ENCODE results near the gene CACUL1. TPM values are rescaled to one million over a fixed set of nuclear protein-coding genes. Genes with fewer than 3 reads are reported as not detected.
A peak's percentile ranks its signal among the peaks of the same experiment; 100 is the strongest.

CACUL1 gene
- total RNA-seq, 1 donor from 2014 or later = 32.1 TPM

- Mint-ChIP-seq H3K27me3 (ENCODE audit: low read depth) (peaks cover 21% of the 10 kb centered on the region), H3K9me3 (ENCODE audit: low read depth) (no peaks in the 10 kb centered on the region), H3K36me3 (ENCODE audit: low read depth) (no peaks in the 10 kb centered on the region), H3K27ac (ENCODE audit: unreplicated experiment) (no peak overlapping the region), H3K4me3 (ENCODE audit: unreplicated experiment) (no peak overlapping the region), H3K4me1 (ENCODE audit: low read depth) (peaks cover 12% of the 10 kb centered on the region)
- DNase-seq (ENCODE audit: low spot score) = no peak
- no peak for TF ChIP-seq CTCF (IDR thresholded peaks at IDR 0.05)
Measured at GRCh38 chr10:118628397-118628796, 126.4 kb downstream of the CACUL1 start.

DNA sequence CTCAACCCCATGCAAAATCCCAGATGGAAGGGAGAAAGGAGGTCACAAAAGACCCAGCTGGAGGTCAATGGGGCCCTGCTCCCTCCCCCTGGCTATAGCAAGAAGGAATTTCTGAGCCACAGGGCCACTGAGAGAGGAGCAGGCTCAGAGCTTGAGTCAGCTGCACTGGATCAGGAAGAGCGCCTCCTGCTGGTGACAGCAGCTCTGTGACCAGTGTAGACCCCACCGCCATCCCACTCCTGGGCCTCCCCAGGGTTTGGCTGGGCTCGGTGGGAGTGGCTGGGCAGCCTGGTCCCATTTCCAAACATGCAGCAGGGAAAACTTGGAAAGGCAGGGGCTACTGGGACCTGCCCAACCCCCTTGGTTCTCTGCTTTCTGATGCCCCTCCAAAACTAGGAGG lies 127.8 kb downstream of the CACUL1 start:
- peak; percentile 55 for TF ChIP-seq CTCF (IDR thresholded peaks at IDR 0.05)
- Mint-ChIP-seq H3K36me3 (ENCODE audit: low read depth) (no peaks in the 10 kb centered on the region), H3K27me3 (ENCODE audit: low read depth) (peaks cover 22% of the 10 kb centered on the region), H3K9me3 (ENCODE audit: low read depth) (no peaks in the 10 kb centered on the region), H3K4me1 (ENCODE audit: low read depth) (peaks cover 12% of the 10 kb centered on the region), H3K4me3 (ENCODE audit: unreplicated experiment) (no peak overlapping the region), H3K27ac (ENCODE audit: unreplicated experiment) (no peak overlapping the region)
- DNase-seq (ENCODE audit: low spot score) = no peak

Other genes starting within 250 kb of the CACUL1 start
- not detected in 3 replicates for gene PRLHR, start 159.3 kb downstream of the CACUL1 start, total RNA-seq